Brain pericyte (primary cell): ENCODE results near the gene UMAD1.
A peak's percentile ranks its signal among the peaks of the same experiment; 100 is the strongest.

Experiments
- DNase-seq: peaks from one replicate; pipeline ENCODE4 v3.0.0-alpha.2; 2012; ENCODE audit warnings: low read depth, low spot score

The UMAD1 gene

DNA sequence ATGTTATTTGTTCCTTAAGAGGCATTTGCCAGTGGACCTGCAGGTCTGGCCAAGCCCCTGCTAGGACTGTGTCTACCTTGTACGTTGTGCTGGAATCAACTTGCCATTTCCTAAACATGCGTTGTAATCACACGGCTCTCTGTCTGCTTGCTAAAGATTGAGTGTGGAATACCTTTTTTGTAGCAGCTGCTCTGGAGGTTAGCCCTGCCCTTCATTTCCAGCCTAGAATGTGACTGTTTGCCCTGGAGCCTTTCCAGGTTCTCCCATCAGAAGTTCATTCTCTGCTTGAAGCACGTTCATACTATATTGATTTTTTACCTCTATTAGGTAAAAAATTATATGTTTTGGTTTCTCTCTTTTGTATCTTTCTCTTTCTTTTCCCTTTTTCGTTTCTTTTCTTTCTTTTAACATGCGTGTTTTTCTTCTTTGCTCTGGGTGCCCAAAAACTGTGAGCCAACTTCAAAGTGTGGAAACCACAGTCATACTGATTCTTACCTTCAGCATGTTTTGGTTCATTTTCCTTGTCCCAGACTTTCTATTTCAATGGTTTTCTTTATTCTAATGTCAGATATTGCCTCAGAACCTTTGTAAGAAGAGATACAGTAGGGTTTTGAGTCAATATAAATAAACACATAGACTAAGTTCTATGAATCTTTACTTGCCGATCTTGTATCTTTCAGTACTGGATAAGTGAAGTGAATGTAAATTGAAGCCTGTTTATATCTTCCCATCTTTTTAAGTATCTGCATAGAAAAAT, 189.7 kb downstream of the UMAD1 start:
- no peak for DNase-seq

DNA sequence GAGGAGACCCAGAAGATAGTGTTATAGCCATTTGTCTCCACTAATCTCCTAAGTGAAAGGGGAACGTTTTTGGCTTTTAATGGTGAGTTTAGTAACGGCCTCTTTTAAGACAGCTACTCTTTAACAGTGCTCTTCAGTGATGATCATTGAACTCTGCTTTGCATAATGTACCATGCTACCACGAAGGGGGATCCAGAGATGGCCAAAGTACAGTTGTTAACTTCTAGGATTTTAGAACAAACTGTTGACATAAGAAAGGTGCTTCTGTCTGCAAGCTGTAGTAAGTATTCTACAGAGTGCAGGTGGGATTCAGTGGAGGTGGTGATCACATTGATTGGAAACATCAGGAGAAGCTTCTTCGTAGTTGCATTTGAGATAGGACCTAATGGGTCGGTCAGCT, 192.0 kb downstream of the UMAD1 start:
- no peak for DNase-seq

DNA sequence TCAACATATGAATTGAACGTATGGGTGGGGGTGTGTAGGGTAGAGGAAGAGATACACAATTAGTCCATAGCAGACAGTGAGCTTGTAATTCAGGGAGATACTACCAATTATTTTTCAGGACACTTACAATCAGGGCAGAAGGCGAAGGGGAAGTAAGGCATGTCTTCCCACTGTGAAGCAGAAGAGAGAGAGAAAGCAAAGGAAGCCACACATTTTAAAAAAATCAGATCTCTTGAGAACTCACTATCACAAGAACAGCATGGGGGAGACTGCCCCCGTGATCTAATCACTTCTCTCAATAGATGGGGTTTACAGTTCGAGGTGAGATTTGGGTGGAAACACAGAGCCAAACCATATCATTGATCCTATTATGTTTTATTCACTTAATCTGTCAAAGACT, 194.2 kb downstream of the UMAD1 start:
- DNase-seq: no peak

DNA sequence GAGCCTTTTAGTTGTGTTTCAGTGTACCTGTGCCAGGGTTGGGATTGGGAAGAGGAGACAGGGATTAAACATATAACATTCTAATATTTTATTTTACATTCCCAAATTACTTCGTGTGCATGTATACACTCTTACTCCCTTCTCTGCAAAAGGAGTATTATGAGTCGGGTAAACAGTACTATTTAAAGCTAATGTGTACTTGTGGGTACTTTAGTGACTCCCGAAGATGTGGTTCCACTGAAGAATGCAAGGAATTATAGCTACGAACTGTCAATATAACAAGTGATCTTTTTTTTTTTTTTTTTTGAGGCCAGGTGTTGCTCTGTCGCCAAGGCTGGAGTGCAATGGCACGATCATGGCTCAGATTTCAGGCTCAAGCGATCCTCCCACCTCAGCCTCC, 200.5 kb downstream of the UMAD1 start:
- no peak for DNase-seq

DNA sequence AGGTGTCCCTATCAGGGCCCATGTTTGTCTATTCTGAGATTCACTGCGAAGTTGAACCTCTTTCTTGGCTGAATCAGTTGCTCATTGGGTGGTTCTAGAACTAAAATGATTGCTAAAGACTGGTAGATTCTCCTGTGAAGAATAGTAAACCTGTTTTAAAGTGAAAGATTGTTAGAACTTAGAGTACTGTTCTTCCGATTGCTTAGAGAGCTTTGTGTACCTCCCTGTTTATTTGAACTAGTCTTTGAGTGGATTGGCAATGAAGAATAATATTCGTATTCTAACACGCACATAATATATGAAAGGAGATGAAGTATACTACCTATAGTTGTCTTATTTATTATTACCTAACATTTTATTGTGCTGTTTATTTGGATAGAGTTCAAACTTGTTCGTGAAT, 202.7 kb downstream of the UMAD1 start:
- no peak for DNase-seq

DNA sequence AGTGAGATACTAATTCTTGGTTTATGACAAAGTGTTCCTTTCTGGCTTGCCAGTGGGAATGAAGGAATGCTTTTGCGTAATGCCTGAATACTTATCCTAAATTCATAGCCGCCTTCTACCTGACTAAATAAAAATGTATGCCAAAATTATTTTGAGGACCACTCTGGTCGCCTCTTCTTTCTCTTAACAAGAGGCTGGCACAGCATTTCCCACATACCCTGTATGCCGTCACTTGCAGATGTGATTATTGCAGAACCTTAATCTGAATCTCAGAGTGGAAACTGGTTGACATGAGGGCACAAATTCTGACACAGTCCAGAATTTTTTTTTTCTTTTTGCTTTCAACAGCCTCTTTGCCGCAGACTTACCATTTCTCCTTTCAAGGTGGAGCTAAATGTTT, 203.4 kb downstream of the UMAD1 start:
- DNase-seq: no peak

DNA sequence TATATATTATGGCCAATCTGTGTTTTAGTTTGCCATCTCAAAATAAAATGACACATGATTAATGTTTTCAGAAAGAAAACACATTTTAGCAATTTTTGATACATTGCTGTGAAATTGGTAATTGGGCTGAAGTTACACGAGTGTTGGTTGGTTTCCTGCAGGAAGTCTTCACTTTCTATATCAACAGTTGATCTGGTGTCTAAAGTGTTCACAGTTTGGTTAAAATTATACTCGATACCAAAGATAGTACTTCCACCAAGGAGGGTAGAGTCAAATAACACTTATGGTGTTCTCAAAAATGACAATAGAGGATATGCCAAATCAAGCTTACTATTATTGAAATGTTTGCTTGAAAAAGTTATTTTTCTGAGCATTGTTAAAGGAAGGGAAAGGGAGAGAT, 207.7 kb downstream of the UMAD1 start:
- no peak for DNase-seq

DNA sequence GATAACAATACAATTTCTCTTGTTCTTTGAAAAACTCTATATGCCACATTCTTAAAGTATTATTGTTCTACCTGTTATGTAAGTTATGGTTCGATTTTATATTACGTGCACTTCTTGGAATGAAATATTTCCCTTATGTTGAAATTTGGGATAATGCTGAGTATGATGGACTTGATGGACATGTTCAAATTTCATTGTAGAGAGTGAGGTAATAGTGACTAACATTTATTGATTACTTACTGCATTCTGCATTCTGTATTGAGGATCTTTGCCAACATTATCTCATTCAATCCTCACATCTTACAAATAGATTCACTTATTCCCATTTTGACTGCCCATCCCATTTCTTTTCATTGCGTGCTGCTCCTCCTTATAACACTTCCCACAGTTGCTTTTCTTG, 208.3 kb downstream of the UMAD1 start:
- no peak for DNase-seq

DNA sequence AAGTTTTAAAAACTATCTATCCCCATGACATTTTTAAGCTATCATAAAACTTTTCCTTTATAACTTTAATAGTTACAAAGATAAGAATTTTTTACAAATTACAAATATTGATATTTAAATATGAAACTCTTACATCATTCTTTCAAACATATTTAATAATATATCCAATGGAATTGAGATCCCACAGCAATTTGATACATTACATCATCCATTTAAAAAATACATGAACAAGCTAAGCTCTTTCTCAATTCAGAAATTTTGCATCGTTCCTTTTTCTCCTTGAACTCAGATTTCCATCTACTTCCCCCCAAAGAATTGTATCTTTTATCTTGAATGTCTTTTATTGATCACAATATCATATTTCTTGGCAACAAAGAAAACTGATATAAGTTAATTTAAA, 209.6 kb downstream of the UMAD1 start:
- DNase-seq: no peak

DNA sequence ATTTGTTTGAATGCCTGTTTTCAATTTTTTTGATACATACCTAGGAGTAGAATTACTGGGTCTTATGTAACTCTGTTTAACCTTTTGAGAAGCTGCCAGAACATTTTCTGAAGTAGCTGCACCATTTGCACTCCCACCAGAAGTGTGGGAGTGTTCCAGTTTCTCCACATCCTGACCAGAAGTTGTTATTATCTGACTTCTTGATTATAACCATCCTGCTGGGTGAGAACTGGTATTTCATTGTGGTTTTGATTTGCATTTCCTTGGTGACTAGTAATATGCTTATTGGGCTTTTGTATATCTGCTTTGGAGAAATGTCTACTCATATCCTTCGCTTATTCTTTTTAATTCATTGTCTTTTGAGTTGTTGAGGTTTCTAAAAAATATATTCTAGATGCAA, 210.8 kb downstream of the UMAD1 start:
- no peak for DNase-seq

DNA sequence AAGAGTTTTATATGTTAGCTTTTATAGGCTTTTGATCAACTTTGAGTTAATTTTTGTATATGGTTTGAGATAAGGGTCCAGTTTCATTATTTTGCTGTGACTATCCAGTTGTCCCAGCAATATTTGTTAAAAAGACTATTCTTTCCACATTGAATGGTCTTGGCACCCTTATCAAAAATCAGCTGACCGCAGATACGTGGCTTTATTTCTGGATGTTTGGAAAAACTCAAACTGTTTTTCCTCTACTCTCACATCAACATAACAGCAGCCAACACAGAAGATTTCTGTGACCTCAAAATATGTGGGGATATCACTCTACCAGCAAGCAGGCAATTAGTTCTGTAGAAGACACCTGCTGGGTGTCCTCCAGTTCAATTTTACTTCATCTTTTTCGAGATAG, 211.4 kb downstream of the UMAD1 start:
- DNase-seq: no peak

DNA sequence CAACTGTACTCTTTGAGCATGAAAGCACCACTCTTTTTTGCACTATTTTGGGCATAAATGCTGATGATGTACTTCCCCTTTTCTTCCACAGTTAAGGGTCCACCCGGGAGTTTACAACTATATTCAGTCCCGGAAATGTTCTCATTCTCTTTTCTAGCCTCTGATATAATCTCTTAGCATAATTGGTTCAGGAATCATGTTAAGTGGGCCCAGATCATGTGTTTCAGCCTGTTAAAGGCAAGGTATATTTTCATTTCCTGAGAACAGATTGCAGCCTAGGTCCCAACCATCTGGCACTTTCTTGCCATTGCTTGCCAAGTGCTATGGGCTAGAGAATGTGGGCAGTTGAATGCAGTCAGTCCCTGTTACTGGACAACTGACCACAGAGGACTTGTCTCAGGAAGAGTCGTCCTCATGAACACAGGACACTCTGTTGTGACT, 216.6 kb downstream of the UMAD1 start:
- no peak for DNase-seq

DNA sequence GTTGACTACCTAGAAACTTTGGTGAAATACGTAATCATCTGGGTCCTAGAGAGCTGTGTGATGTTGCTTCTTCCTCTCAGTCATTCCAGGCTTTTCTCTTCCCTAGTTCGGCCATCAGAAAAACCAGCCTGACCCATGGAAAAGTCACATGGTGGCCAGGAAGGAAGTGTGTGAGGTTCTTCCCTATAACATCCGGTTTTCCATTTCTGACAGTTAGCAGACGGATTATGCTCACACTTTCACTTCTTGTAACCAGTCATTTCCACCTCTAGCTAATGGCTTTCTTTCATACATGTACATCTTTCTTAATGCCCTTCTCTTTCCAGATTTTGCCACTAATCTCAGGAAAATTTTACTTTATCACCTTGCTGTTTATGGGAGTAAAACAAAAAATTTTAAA, 218.0 kb downstream of the UMAD1 start:
- no peak for DNase-seq

DNA sequence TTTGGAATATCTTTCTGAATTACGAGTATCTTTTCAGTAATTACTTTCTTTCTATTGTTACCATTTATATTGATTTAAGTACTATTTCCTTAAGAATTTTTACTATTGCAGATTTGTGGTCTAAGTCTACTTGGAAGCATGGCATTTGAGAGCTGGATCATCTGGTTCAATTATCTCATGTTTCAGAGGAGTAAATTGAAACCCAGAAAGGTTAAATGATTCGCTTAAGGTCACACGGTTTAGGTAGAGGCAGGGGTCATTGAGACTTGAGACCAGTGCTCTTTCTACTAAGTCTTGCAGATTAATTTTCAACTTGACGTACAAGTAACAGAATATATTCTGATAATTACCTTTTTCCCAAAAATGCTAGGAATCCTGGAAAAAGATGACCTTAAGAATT, 218.9 kb downstream of the UMAD1 start:
- DNase-seq: no peak

DNA sequence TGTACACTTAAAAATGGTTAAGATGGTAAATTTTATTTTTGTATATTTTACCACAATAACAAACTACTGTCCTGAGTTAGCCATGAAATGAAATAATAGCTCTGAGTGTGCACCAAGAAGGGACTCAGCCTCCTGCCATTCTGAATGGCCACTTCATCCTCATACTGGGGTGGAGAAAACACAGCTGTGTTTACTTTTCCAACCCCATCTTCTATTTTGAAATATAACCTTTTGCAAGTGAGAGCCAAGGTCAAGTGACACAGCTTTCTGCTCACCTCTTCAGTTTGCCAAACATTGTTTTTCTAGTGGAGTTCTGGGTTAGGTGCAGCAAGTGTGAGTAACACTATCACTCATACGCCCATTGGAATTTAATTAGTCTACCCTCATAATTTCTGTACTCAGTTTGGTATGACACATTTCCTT, 220.7 kb downstream of the UMAD1 start:
- DNase-seq: peak; percentile 74

DNA sequence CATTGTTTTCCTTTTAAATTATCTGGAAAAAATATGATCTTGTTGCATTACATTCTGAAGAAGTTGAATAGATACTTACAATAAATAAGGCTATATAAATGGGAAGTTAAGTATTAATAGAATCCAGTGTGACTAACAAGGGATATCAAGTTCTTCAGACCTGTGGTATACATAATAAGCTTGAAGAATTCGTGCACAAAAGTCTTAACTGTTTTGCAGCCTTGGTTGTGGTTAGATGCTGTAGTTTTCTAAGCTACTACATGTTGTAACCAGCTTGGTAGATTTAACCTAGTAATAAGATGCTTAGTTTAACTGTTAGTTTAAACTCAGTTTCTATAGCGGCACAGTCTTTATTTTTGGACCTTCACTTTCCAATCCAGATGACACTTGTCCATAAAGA, 221.8 kb downstream of the UMAD1 start:
- DNase-seq: no peak

DNA sequence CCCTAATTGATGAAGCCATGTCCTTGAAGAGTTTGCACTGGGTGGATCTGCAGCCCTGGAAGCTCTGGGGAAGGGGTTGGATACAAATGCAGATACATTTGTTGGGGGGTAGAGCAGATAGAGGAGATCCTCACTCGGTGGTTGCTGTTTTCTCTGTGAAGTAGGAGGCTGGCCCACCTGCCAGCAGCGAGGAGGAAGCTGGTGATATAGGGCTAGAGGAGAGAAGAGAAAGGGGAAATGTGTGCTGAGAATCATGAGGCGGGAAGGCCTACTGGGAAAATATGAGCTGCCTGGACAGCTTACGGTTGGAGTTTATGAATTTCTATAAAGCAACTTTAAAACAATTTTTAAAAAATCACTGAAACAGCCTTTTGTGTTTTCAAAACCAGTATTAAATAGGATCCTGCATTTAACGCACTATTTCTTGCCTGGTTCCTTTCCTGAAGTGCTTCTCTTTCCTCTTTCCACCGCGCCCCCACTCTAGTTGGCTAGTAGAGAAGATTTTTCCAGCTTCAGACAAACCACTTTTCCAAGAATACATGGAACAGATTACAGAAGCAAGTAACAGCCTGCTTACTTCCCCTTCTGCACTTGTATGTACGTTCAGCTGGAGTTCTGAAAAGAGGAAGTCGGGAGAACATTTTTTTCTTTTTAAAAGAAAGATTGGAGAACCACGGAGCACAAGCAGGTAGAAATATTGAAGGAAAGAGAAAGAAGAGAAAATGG, 227.5 kb downstream of the UMAD1 start:
- no peak for DNase-seq

DNA sequence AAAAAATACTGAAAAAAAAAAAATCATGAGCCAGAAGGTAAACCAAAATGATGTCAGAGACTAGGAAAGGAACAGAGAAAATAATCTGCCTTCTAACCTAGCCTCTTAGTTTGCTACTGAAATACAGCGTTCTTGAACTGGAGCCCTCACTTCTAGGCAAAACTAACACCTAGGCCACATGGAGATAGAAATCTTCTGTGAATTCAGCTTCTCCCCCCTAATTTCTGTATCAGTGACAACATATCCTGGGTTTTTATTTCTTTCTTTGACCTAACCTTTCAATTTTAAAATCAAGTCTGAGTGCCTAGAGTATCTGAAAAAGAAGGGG, 228.0 kb downstream of the UMAD1 start:
- no peak for DNase-seq

DNA sequence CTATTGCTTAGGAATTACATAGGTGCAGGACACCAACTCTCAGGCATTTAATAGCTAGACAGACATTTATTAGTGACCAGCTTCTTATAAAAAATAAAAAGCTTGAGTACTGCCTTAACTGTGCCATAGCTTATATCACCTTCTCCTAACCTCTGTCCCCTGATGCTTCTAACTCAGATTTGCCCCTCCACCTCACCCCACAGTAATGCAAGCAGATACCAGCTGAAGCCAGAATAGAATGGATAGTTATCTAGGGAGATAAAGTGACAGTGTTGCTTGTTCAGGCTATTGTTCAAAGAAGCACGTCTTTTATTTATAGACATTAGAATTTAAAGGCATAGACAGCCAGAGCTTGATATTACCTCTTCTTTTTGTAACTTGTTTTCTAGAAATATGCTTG, 228.5 kb downstream of the UMAD1 start:
- no peak for DNase-seq

DNA sequence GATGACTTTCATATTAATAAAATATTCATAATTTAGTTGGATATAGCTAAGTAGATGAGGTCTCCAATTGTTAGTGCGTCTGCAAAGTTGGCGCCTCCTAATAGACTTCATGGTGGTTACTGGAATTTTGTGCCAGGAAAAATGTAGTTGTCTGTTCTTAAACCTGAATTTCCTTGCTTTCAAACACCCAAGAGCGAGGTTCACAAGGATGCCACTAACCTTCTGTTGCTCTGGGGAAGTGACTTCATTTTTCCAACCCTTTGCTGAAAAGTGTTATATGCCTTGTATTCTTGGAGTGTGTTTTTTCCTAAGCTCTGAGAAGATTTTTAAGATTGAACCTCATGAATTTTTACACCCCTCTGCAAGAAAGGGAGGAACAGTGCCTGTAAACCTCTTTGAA, 229.1 kb downstream of the UMAD1 start:
- DNase-seq: no peak

DNA sequence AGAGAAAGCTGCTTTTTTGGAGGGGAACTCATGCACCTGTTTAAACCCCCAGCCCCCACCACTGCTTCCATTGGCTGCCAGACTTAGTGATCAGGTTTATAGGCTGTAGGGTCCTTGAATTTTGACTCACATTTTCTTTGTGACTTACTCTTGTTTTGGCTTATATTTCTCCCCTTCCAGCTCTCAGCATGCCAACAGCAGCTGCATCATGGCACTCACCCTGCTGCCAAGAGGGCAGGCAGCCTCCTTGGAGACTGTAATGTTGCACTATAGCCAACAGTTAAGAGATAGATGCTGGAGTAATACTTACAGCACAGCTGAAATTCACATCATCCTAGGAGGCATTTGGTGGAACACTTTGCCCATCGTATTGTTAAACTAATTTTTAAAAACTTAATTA, 230.0 kb downstream of the UMAD1 start:
- DNase-seq: no peak

DNA sequence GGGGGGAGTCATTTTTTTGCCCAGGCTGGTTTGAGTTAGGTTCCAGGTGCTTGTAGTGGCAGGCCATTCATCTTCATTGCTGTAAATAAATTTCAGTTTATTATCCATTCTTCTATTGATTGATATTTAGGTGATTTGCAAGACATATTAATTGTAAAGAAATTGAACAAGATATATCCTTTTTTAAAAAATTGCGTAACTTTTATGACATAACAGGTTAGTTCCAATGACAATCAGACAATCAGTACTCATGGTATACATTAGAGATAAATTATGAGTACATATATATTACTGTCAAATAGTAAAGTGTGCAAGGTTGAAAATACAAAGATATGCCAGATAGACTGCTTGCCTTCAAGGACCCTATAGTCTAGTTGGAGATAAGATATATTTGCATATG, 235.9 kb downstream of the UMAD1 start:
- no peak for DNase-seq

DNA sequence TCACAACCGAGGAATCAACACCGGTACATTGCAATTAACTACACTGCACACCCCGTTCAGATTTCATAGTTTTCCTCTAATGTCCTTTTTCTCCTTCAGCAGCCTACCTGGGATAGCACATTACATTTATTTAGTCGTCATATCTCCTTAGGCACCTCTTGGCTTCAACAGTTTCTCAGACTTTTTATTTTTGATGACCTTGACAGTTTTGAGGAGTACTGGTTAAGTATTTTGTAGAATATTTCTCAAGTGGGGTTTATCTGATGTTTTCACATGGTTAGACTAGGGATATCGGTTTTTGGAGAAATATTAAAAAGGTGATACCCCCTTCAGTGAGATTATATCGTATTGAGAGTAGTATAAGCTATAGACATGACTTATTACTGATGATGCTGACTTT, 241.0 kb downstream of the UMAD1 start:
- no peak for DNase-seq

DNA sequence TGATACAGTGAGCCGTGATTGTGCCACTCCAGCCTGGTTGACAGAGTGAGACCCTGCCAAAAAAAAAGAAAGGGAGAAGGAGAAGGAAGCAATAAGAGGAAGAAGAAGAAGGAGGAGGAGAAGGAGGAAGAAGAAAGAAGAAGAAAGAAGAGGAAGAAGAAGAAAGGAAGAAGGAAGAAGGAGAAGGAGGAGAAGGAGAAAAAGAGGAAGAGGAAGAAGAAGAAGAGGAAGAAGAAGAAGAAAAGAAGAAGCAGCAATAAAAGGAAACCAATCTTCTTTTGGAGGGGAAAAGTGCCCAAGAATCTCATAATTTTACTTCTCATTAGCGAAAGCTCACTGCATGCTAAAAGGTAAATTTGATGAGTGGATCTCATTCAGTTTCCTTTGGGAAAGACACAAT, 242.3 kb downstream of the UMAD1 start:
- DNase-seq: no peak
